ENCODE measurements around the gene GPC6. TPM values are rescaled to one million over a fixed set of nuclear protein-coding genes. Genes with fewer than 3 reads are reported as not detected.

The GPC6 gene
- total and polyA plus RNA-seq, 2 experiments from 2014 or later = 26.0 to 92.8 TPM

DNA sequence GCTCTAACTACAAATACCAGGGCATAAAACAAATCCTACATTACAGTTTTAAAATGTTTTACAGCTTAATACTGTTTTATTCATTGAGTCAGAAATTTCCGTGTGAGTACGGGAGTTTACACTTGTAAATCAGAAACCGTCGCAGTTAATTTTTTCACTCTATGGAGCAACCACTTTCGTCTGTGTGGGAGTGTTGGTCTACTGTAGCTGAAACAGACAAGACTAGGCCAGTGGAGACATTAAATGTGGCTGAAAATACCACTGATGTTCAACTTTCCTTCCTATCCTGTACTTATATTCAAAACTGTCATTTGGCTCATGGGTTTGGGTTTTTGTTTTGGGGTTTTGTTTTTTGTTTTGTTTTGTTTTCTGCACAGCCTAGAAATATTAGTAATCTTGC lies 984.2 kb downstream of the GPC6 start:
- Histone ChIP-seq H3K4me2 (no peak overlapping the region), H3K4me3 (no peak overlapping the region), H3K36me3 (replicated peaks; ENCODE audit: insufficient read depth, low read depth) (no peaks in the 10 kb centered on the region), H3K27me3 (no peaks in the 10 kb centered on the region), H4K20me1 (ENCODE audit: insufficient read depth, poor library complexity, severe bottlenecking) (no peaks in the 10 kb centered on the region), H3K4me1 (ENCODE audit: insufficient read depth) (peaks cover 4% of the 10 kb centered on the region), H3K9me3 (ENCODE audit: low read depth) (no peaks in the 10 kb centered on the region), H3K79me2 (no peaks in the 10 kb centered on the region), H2AFZ (no peak overlapping the region), H3K27ac (no peak overlapping the region), H3K9me2 (replicated peaks; ENCODE audit: insufficient read depth) (no peaks in the 10 kb centered on the region)
- TF ChIP-seq, protein P1, sequence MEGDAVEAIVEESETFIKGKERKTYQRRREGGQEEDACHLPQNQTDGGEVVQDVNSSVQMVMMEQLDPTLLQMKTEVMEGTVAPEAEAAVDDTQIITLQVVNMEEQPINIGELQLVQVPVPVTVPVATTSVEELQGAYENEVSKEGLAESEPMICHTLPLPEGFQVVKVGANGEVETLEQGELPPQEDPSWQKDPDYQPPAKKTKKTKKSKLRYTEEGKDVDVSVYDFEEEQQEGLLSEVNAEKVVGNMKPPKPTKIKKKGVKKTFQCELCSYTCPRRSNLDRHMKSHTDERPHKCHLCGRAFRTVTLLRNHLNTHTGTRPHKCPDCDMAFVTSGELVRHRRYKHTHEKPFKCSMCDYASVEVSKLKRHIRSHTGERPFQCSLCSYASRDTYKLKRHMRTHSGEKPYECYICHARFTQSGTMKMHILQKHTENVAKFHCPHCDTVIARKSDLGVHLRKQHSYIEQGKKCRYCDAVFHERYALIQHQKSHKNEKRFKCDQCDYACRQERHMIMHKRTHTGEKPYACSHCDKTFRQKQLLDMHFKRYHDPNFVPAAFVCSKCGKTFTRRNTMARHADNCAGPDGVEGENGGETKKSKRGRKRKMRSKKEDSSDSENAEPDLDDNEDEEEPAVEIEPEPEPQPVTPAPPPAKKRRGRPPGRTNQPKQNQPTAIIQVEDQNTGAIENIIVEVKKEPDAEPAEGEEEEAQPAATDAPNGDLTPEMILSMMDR (IDR thresholded peaks at IDR 0.05; ENCODE audit: poor library complexity) = no peak
- TF ChIP-seq EZH2phosphoT487 (IDR thresholded peaks at IDR 0.05; ENCODE audit: low read depth, severe bottlenecking, unreplicated experiment) (no peak), EZH2 (IDR thresholded peaks at IDR 0.05; ENCODE audit: borderline replicate concordance) (no peak)
- DNase-seq (ENCODE audit: low spot score) = no peak
- WGBS (ENCODE audit: low lambda C conversion rate, missing lambda C conversion rate) = 48% methylated on average over 5 of the region's 5 CpGs

DNA sequence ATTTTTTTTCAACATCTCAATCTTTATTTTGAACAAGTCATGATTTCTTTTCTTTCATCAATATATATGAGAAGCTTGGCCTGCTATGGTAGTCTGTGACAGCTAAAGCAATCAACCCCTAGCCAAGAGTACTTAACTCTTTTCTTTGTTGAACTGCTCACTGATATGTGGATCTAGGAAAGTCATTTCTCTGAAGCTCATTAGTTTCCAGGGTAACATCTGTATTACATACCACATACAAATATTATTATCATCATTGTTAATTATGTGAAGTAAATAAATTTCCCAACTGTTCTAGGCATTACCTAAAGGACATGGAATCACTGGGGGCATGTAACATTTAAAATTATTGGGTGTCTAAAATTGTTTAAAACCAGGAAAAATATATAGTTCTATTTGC lies 985.6 kb downstream of the GPC6 start:
- DNase-seq (ENCODE audit: low spot score) = no peak
- peaks cover 4% of the 10 kb centered on the region for H3K4me1 ChIP-seq (ENCODE audit: insufficient read depth)
- no peaks in the 10 kb centered on the region for H3K9me3 ChIP-seq (ENCODE audit: low read depth)
- no peak overlapping the region for H2AFZ ChIP-seq
- no peak for TF ChIP-seq EZH2 (IDR thresholded peaks at IDR 0.05; ENCODE audit: borderline replicate concordance)
- TF ChIP-seq, protein P1 (IDR thresholded peaks at IDR 0.05; ENCODE audit: poor library complexity) = no peak
- TF ChIP-seq EZH2phosphoT487 (IDR thresholded peaks at IDR 0.05; ENCODE audit: low read depth, severe bottlenecking, unreplicated experiment) = no peak
- H4K20me1 ChIP-seq (ENCODE audit: insufficient read depth, poor library complexity, severe bottlenecking) = no peaks in the 10 kb centered on the region
- H3K4me3 ChIP-seq = no peak overlapping the region
- no peak overlapping the region for H3K4me2 ChIP-seq
- no peaks in the 10 kb centered on the region for H3K79me2 ChIP-seq
- H3K27me3 ChIP-seq = no peaks in the 10 kb centered on the region
- H3K36me3 ChIP-seq (replicated peaks; ENCODE audit: insufficient read depth, low read depth) = no peaks in the 10 kb centered on the region
- H3K9me2 ChIP-seq (replicated peaks; ENCODE audit: insufficient read depth) = no peaks in the 10 kb centered on the region
- no peak overlapping the region for H3K27ac ChIP-seq

DNA sequence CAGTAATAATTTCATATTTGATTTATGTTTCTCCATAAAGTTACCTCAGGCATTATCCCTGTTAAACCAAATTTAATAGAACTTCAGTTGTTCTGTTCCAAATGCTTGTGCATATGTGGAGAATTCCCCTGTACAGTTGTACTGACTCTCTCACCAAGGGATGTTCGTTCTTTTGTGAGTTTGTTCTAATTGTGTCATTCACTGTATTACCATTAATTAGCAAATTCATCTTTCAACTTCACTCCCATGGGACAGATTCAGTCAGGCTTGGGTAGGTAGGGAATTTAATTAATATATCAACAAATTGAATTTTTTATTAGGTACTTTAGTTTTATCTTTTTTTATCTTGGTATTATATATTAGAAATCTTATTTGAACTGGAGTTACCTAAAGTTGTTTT lies 987.5 kb downstream of the GPC6 start:
- Histone ChIP-seq H3K79me2 (no peaks in the 10 kb centered on the region), H3K4me3 (no peak overlapping the region), H3K36me3 (replicated peaks; ENCODE audit: insufficient read depth, low read depth) (no peaks in the 10 kb centered on the region), H3K9me3 (ENCODE audit: low read depth) (no peaks in the 10 kb centered on the region), H4K20me1 (ENCODE audit: insufficient read depth, poor library complexity, severe bottlenecking) (no peaks in the 10 kb centered on the region), H3K4me1 (ENCODE audit: insufficient read depth) (peaks cover 2% of the 10 kb centered on the region), H3K27me3 (no peaks in the 10 kb centered on the region), H3K27ac (no peak overlapping the region), H3K9me2 (replicated peaks; ENCODE audit: insufficient read depth) (no peaks in the 10 kb centered on the region), H2AFZ (no peak overlapping the region), H3K4me2 (no peak overlapping the region)
- DNase-seq (ENCODE audit: low spot score) = no peak
- WGBS (ENCODE audit: low lambda C conversion rate, missing lambda C conversion rate) = 89% methylated on average over 1 of the region's 1 CpG
- TF ChIP-seq EZH2 (IDR thresholded peaks at IDR 0.05; ENCODE audit: borderline replicate concordance) (no peak), EZH2phosphoT487 (IDR thresholded peaks at IDR 0.05; ENCODE audit: low read depth, severe bottlenecking, unreplicated experiment) (no peak)
- TF ChIP-seq, protein P1 (IDR thresholded peaks at IDR 0.05; ENCODE audit: poor library complexity) = no peak

DNA sequence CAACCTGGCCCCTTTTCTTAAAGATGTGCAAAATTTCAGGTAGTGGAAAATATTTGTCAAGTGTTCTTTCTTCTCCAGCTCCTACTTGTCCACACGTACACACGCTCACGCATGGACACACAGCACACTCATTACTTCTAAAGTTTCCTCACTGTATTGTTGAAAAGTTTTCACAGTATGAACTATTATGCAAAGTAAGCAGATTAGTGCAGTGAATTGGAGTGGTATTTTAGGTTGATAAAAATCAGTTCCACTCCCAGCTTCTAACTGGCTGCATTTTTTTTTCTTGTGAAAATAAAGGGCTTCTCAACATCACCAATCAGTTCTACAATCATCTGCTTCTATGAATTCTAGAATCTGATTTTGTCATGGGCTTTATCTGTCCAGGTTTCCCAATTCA lies 988.4 kb downstream of the GPC6 start:
- no peak for DNase-seq (ENCODE audit: low spot score)
- 89% methylated on average over 3 of the region's 3 CpGs for WGBS (ENCODE audit: low lambda C conversion rate, missing lambda C conversion rate)

More for the DNA sequence above, 988.4 kb downstream of the GPC6 start:
- H3K4me2 ChIP-seq = no peak overlapping the region
- H3K36me3 ChIP-seq (replicated peaks; ENCODE audit: insufficient read depth, low read depth) = no peaks in the 10 kb centered on the region
- H3K4me1 ChIP-seq (ENCODE audit: insufficient read depth) = no peaks in the 10 kb centered on the region
- no peak for TF ChIP-seq EZH2 (IDR thresholded peaks at IDR 0.05; ENCODE audit: borderline replicate concordance)
- TF ChIP-seq, protein P1 (IDR thresholded peaks at IDR 0.05; ENCODE audit: poor library complexity) = no peak
- TF ChIP-seq EZH2phosphoT487 (IDR thresholded peaks at IDR 0.05; ENCODE audit: low read depth, severe bottlenecking, unreplicated experiment) = no peak
- no peak overlapping the region for H3K27ac ChIP-seq
- no peak overlapping the region for H2AFZ ChIP-seq
- H3K27me3 ChIP-seq = no peaks in the 10 kb centered on the region
- H3K9me2 ChIP-seq (replicated peaks; ENCODE audit: insufficient read depth) = no peaks in the 10 kb centered on the region
- H4K20me1 ChIP-seq (ENCODE audit: insufficient read depth, poor library complexity, severe bottlenecking) = no peaks in the 10 kb centered on the region
- H3K4me3 ChIP-seq = no peak overlapping the region
- no peaks in the 10 kb centered on the region for H3K9me3 ChIP-seq (ENCODE audit: low read depth)
- no peaks in the 10 kb centered on the region for H3K79me2 ChIP-seq
